ENCODE data around the gene KCNT2. TPM values are rescaled to one million over a fixed set of nuclear protein-coding genes. Genes with fewer than 3 reads are reported as not detected.

Gene KCNT2
- total and polyA plus RNA-seq, 2 experiments from 2014 or later: 1.2 to 8.8 TPM

- Histone ChIP-seq H3K9me3 (ENCODE audit: low read depth) (no peaks in the 10 kb centered on the region), H3K9me2 (replicated peaks; ENCODE audit: insufficient read depth) (no peaks in the 10 kb centered on the region), H3K4me1 (ENCODE audit: insufficient read depth) (no peaks in the 10 kb centered on the region), H3K27me3 (no peaks in the 10 kb centered on the region), H3K4me2 (no peak overlapping the region), H2AFZ (no peak overlapping the region), H4K20me1 (ENCODE audit: insufficient read depth, poor library complexity, severe bottlenecking) (no peaks in the 10 kb centered on the region), H3K79me2 (no peaks in the 10 kb centered on the region), H3K27ac (no peak overlapping the region), H3K36me3 (replicated peaks; ENCODE audit: insufficient read depth, low read depth) (no peaks in the 10 kb centered on the region), H3K4me3 (no peak overlapping the region)
- 80% methylated on average over 3 of the region's 3 CpGs for WGBS (ENCODE audit: low lambda C conversion rate, missing lambda C conversion rate)
- no peak for TF ChIP-seq EZH2 (IDR thresholded peaks at IDR 0.05; ENCODE audit: borderline replicate concordance)
- peak; percentile 49 for TF ChIP-seq CTCF (IDR thresholded peaks at IDR 0.05; ENCODE audit: poor library complexity)
- TF ChIP-seq EZH2phosphoT487 (IDR thresholded peaks at IDR 0.05; ENCODE audit: low read depth, severe bottlenecking, unreplicated experiment): no peak
- DNase-seq (ENCODE audit: low spot score): peak; percentile 13
Measured at GRCh38 chr1:196355206-196355786, 252.9 kb downstream of the KCNT2 start.

GRCh38 chr1:196344453-196344852 is 263.8 kb downstream of the KCNT2 start:
- H3K4me2 ChIP-seq: no peak overlapping the region
- no peak overlapping the region for H3K27ac ChIP-seq
- no peak overlapping the region for H3K4me3 ChIP-seq
- TF ChIP-seq CTCF (IDR thresholded peaks at IDR 0.05; ENCODE audit: poor library complexity) (no peak), EZH2phosphoT487 (IDR thresholded peaks at IDR 0.05; ENCODE audit: low read depth, severe bottlenecking, unreplicated experiment) (no peak), EZH2 (IDR thresholded peaks at IDR 0.05; ENCODE audit: borderline replicate concordance) (no peak)
- no peaks in the 10 kb centered on the region for H3K79me2 ChIP-seq
- no peak overlapping the region for H2AFZ ChIP-seq
- no peaks in the 10 kb centered on the region for H3K4me1 ChIP-seq (ENCODE audit: insufficient read depth)
- no peaks in the 10 kb centered on the region for H3K27me3 ChIP-seq
- no peaks in the 10 kb centered on the region for H3K9me2 ChIP-seq (replicated peaks; ENCODE audit: insufficient read depth)
- no peaks in the 10 kb centered on the region for H3K36me3 ChIP-seq (replicated peaks; ENCODE audit: insufficient read depth, low read depth)
- no peaks in the 10 kb centered on the region for H3K9me3 ChIP-seq (ENCODE audit: low read depth)
- no peak for DNase-seq (ENCODE audit: low spot score)
- 85% methylated on average over 2 of the region's 2 CpGs for WGBS (ENCODE audit: low lambda C conversion rate, missing lambda C conversion rate)
- no peaks in the 10 kb centered on the region for H4K20me1 ChIP-seq (ENCODE audit: insufficient read depth, poor library complexity, severe bottlenecking)

GRCh38 chr1:196324345-196324744 is 283.9 kb downstream of the KCNT2 start:
- Histone ChIP-seq H3K27me3 (no peaks in the 10 kb centered on the region), H3K9me2 (replicated peaks; ENCODE audit: insufficient read depth) (no peaks in the 10 kb centered on the region), H3K4me1 (ENCODE audit: insufficient read depth) (no peaks in the 10 kb centered on the region), H2AFZ (no peak overlapping the region), H3K4me3 (no peak overlapping the region), H4K20me1 (ENCODE audit: insufficient read depth, poor library complexity, severe bottlenecking) (no peaks in the 10 kb centered on the region), H3K9me3 (ENCODE audit: low read depth) (no peaks in the 10 kb centered on the region), H3K4me2 (no peak overlapping the region), H3K79me2 (no peaks in the 10 kb centered on the region), H3K36me3 (replicated peaks; ENCODE audit: insufficient read depth, low read depth) (no peaks in the 10 kb centered on the region), H3K27ac (no peak overlapping the region)
- WGBS (ENCODE audit: low lambda C conversion rate, missing lambda C conversion rate): 80% methylated on average over 1 of the region's 1 CpG
- TF ChIP-seq CTCF (IDR thresholded peaks at IDR 0.05; ENCODE audit: poor library complexity) (no peak), EZH2 (IDR thresholded peaks at IDR 0.05; ENCODE audit: borderline replicate concordance) (no peak), EZH2phosphoT487 (IDR thresholded peaks at IDR 0.05; ENCODE audit: low read depth, severe bottlenecking, unreplicated experiment) (no peak)
- no peak for DNase-seq (ENCODE audit: low spot score)
